CD4-positive, alpha-beta memory T cell (primary cell): Measurements from ENCODE around the gene SCAF4. TPM values are rescaled to one million over a fixed set of nuclear protein-coding genes. Genes with fewer than 3 reads are reported as not detected.

Experiments
- CTCF ChIA-PET: fragments of 350-600 bp; sonication (Branson Sonifier 250); formaldehyde crosslinking; loops from one replicate; lab custom pipeline; 2021; ENCODE audit warnings: inconsistent platforms; ENCODE audit not compliant: partially characterized antibody; lab: Charles Lee
- POLR2A ChIA-PET: fragments of 350-600 bp; sonication (Branson Sonifier 250); formaldehyde crosslinking; loops from one replicate; lab custom pipeline; 2021; ENCODE audit not compliant: partially characterized antibody; lab: Charles Lee
- DNase-seq, 5 donors: peaks; one replicate each; pipeline versions ENCODE4 v3.0.0 to v3.0.0-alpha.2; 2020 to 2022; ENCODE audit warnings: mixed read lengths in 1 of 5
- H3K27ac ChIP-seq: one replicate; pipeline ENCODE4 v1.7.0; 2013; ENCODE audit warnings: low read depth, low read length
- H3K27me3 ChIP-seq: 2 replicates; pipeline ENCODE4 v1.7.0; 2013; ENCODE audit warnings: mild to moderate bottlenecking, low read length, moderate library complexity; ENCODE audit not compliant: insufficient read depth
- H3K36me3 ChIP-seq: 2 replicates; pipeline ENCODE4 v1.7.0; 2013; ENCODE audit warnings: mild to moderate bottlenecking, low read length, moderate library complexity; ENCODE audit not compliant: insufficient read depth
- H3K4me1 ChIP-seq: 2 replicates; pipeline ENCODE4 v1.7.0; 2013; ENCODE audit warnings: mild to moderate bottlenecking, low read length, moderate library complexity; ENCODE audit not compliant: insufficient read depth
- H3K4me3 ChIP-seq, 2 donors: one replicate each; pipeline ENCODE4 v1.7.0; 2013; ENCODE audit warnings: low read length in 2 of 2, mild to moderate bottlenecking in 1 of 2
- H3K9me3 ChIP-seq, 2 donors: one replicate each; pipeline ENCODE4 v1.7.0; 2013; ENCODE audit warnings: low read length in 2 of 2, control low read depth in 1 of 2; ENCODE audit not compliant: control insufficient read depth in 1 of 2
- H3K27ac Mint-ChIP-seq, 7 donors: one replicate each; pipeline ENCODE4 v1.8.0; 2020 to 2021; ENCODE audit warnings: mixed read lengths in 7 of 7, mild to moderate bottlenecking in 6 of 7, inconsistent platforms in 3 of 7, moderate library complexity in 3 of 7
- H3K27me3 Mint-ChIP-seq, 2 donors: one replicate each; pipeline ENCODE4 v1.8.0; 2020 to 2021; ENCODE audit warnings: mixed read lengths in 2 of 2
- H3K36me3 Mint-ChIP-seq, 2 donors: one replicate each; pipeline ENCODE4 v1.8.0; 2020 to 2021; ENCODE audit warnings: mixed read lengths in 2 of 2, inconsistent platforms in 1 of 2, mild to moderate bottlenecking in 1 of 2
- H3K4me1 Mint-ChIP-seq, 4 donors: one replicate each; pipeline ENCODE4 v1.8.0; 2020 to 2021; ENCODE audit warnings: mixed read lengths in 4 of 4, mild to moderate bottlenecking in 1 of 4
- H3K4me3 Mint-ChIP-seq, 8 donors: one replicate each; pipeline ENCODE4 v1.8.0; 2020 to 2021; ENCODE audit warnings: mixed read lengths in 8 of 8, mild to moderate bottlenecking in 7 of 8, moderate library complexity in 6 of 8, inconsistent platforms in 3 of 8
- H3K9me3 Mint-ChIP-seq, 8 donors: one replicate each; pipeline ENCODE4 v1.8.0; 2020 to 2021; ENCODE audit warnings: mixed read lengths in 8 of 8, mild to moderate bottlenecking in 5 of 8, inconsistent platforms in 3 of 8, moderate library complexity in 1 of 8
- intact Hi-C: fragments of 100-400 bp; cut with micrococcal nuclease; formaldehyde crosslinking; loops from one replicate; pipeline ENCODE4 v1.15.1; 2023
- polyA plus RNA-seq, 2 donors: library from polyadenylated mRNA; unstranded; fragments of 300-500 nt; fragmentation: Illumina TruSeq; gene quantifications; one replicate each; pipeline ENCODE4 v1.2.3, GENCODE V29; 2021
- total RNA-seq, 2 experiments: library from RNA; stranded (reverse); gene quantifications; one replicate each; pipeline ENCODE4 v1.2.3, GENCODE V29; 2021

Gene SCAF4
- total and polyA plus RNA-seq, 4 experiments from 2014 or later, result 4.8 to 64.7 (median 48.9) TPM

DNA sequence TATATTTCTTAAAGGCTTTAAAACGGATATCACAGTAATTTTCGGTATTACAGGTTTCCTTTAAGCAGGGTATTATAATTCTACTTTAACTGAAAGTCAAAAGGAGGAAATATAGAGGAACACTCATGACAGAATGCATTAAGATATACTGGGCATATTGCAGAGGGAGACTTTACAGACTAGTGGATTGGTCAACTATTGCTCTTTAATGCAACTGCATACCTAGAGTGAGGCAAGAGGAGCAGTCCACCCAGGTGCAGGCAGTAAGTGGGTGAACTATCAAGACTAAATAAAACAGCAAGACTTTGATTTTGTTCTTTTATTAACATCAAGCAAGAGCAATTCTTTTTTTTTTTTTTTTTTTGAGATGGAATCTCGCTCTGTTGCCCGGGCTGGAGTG is 10.5 kb downstream of the SCAF4 start:
- H3K36me3 Mint-ChIP-seq, result peaks cover 5% of the 10 kb centered on the region in 2 donors
- H3K4me1 ChIP-seq, result peaks cover 74% of the 10 kb centered on the region
- H3K27me3 ChIP-seq, result no peaks in the 10 kb centered on the region
- H3K9me3 ChIP-seq, result no peaks in the 10 kb centered on the region
- ChIA-PET CTCF (no interaction called here), POLR2A (no interaction called here)
- H3K36me3 ChIP-seq, result no peaks in the 10 kb centered on the region
- peak overlapping the region in 4 of 8 donors; percentile 18 to 76 (median 46) for H3K4me3 Mint-ChIP-seq
- H3K9me3 Mint-ChIP-seq, result no peaks in the 10 kb centered on the region
- H3K4me3 ChIP-seq, result no peak overlapping the region
- H3K27me3 Mint-ChIP-seq, result no peaks in the 10 kb centered on the region
- H3K27ac Mint-ChIP-seq, result peak overlapping the region in 1 of 7 donors; percentile 43
- no peak for DNase-seq
- H3K27ac ChIP-seq, result no peak overlapping the region
- H3K4me1 Mint-ChIP-seq, result peaks cover 47 to 82% (median 62%) of the 10 kb centered on the region in 4 donors
- intact Hi-C loops, result no loop called here

DNA sequence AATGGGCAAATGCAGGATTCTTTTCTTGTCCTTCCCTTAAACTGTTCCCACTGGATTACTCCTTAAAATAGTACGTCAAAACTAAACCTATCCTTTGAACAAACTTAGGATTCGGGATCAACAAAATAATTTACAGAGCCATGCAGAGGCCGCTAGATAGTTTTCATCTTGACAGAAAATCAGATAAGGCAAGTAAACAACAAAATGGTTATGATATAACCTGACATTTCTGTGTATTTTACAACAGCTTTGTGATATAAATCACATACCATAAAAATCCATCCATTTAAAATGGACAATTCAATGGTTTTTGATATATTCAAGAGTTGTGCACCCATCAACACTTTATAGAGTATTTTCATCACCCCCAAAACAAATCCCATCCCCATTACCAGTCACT is 11.2 kb downstream of the SCAF4 start:
- peaks cover 53 to 88% (median 68%) of the 10 kb centered on the region in 4 donors for H3K4me1 Mint-ChIP-seq
- CTCF ChIA-PET, result no interaction called here
- Histone ChIP-seq H3K27ac (no peak overlapping the region), H3K27me3 (no peaks in the 10 kb centered on the region), H3K36me3 (no peaks in the 10 kb centered on the region), H3K4me3 (no peak overlapping the region), H3K9me3 (no peaks in the 10 kb centered on the region), H3K4me1 (peaks cover 79% of the 10 kb centered on the region)
- H3K27me3 Mint-ChIP-seq, result no peaks in the 10 kb centered on the region
- H3K36me3 Mint-ChIP-seq, result peaks cover 5% of the 10 kb centered on the region in 2 donors
- no peaks in the 10 kb centered on the region for H3K9me3 Mint-ChIP-seq
- POLR2A ChIA-PET, result no interaction called here
- intact Hi-C loops, result loop anchor here (1.0 kb wide), 1 partner anchor 12 kb away; the partner anchor contains the start of gene SCAF4
- peak overlapping the region in 2 of 7 donors; percentile 5 to 38 for H3K27ac Mint-ChIP-seq
- H3K4me3 Mint-ChIP-seq, result peak overlapping the region in 4 of 8 donors; percentile 2 to 36 (median 14)
- no peak for DNase-seq

DNA sequence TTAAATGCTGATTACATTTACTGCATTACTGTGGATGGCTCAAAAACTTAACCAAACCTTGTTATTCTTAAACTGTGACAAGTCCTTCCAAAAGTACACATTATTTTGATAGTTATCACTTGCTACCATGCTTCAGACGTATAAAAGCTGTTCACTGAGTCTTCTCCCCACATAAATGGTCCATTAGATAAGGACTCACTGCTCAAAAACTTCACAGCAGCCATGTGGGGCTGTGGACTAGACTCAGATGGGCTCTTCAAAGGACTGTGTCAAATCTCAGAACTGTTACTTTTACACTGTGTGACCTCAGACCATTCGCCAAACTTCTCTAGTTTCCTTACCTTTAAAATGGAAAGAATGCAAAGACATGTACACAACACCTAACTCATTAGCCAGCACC is 11.6 kb downstream of the SCAF4 start:
- H3K27ac ChIP-seq, result no peak overlapping the region
- peaks cover 80% of the 10 kb centered on the region for H3K4me1 ChIP-seq
- no peaks in the 10 kb centered on the region for H3K9me3 Mint-ChIP-seq
- ChIA-PET CTCF (no interaction called here), POLR2A (no interaction called here)
- no peak overlapping the region for H3K4me3 ChIP-seq
- no peak overlapping the region for H3K27ac Mint-ChIP-seq
- peaks cover 5% of the 10 kb centered on the region in 2 donors for H3K36me3 Mint-ChIP-seq
- intact Hi-C loops, result loop anchor here (1.0 kb wide), 1 partner anchor 12 kb away; the partner anchor contains the start of gene SCAF4
- no peaks in the 10 kb centered on the region for H3K27me3 ChIP-seq
- H3K36me3 ChIP-seq, result no peaks in the 10 kb centered on the region
- peaks cover 54 to 89% (median 69%) of the 10 kb centered on the region in 4 donors for H3K4me1 Mint-ChIP-seq
- H3K9me3 ChIP-seq, result no peaks in the 10 kb centered on the region
- H3K4me3 Mint-ChIP-seq, result peak overlapping the region in 1 of 8 donors; percentile 16
- H3K27me3 Mint-ChIP-seq, result no peaks in the 10 kb centered on the region
- DNase-seq, result no peak

DNA sequence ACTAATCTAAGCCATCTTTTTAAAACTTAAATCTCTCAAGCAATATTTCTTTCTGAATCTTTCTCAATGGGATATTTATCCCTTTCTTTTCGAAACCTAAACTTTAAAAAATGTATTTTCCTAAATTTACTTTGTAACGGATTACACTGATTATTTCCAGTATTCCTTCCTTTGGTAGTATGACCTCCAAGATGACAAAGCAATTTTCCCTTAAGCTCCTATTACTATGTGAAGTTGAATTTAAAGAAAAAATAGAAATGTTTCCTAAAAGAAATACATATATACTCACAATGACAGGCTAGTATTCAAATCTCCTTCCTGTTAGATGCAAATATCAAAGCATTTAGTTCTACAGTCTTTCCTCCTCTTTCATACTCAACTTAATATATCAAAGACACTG is 15.8 kb downstream of the SCAF4 start:
- no peaks in the 10 kb centered on the region for H3K36me3 ChIP-seq
- ChIA-PET CTCF (no interaction called here), POLR2A (no interaction called here)
- H3K4me1 Mint-ChIP-seq, result peaks cover 61 to 91% (median 76%) of the 10 kb centered on the region in 4 donors
- H3K9me3 Mint-ChIP-seq, result no peaks in the 10 kb centered on the region
- H3K27me3 Mint-ChIP-seq, result no peaks in the 10 kb centered on the region
- no peaks in the 10 kb centered on the region for H3K9me3 ChIP-seq
- no peak overlapping the region for H3K4me3 ChIP-seq
- intact Hi-C loops, result loop anchor here (2.0 kb wide), 1 partner anchor 15 kb away; no protein-coding TSS in a partner anchor
- H3K27ac Mint-ChIP-seq, result peak overlapping the region in 1 of 7 donors; percentile 16
- DNase-seq, result no peak
- H3K27ac ChIP-seq, result no peak overlapping the region
- H3K36me3 Mint-ChIP-seq, result peaks cover 0 to 5% of the 10 kb centered on the region in 2 donors
- H3K27me3 ChIP-seq, result no peaks in the 10 kb centered on the region
- H3K4me1 ChIP-seq, result peaks cover 77% of the 10 kb centered on the region
- peak overlapping the region in 5 of 8 donors; percentile 9 to 40 (median 25) for H3K4me3 Mint-ChIP-seq

DNA sequence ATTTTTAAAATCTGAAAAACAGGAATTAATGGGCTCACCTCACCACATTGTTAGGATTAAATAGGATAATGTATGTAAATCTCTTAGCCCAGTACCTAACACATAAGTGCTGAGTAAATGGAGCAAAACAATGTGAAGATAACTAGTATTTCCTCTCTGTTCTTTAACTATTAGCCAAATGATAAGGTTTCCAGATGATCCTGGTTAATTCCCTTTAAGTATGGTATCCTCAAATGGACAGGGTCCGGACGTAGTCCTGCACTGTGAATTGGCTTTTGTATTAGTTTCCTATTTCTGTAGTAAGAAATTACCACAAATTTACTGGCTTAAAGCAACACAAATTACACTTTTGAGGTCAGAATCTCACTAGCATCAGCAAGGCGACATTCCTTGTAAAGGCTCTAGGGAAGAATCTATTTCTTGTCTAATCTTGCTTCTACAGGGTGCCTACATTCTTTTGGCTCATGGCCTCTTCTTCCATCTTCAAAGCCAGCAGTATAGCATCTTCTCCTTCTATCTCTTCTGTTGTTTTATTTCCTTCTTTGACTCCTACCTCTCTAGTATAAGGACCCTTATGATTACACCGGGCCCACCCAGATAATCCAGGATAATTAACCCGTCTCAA is 17.1 kb downstream of the SCAF4 start:
- Histone ChIP-seq H3K27ac (no peak overlapping the region), H3K27me3 (no peaks in the 10 kb centered on the region), H3K36me3 (no peaks in the 10 kb centered on the region), H3K4me3 (no peak overlapping the region), H3K9me3 (no peaks in the 10 kb centered on the region), H3K4me1 (peaks cover 78% of the 10 kb centered on the region)
- CTCF ChIA-PET, result no interaction called here
- POLR2A ChIA-PET, result no interaction called here
- H3K4me1 Mint-ChIP-seq, result peaks cover 65 to 91% (median 75%) of the 10 kb centered on the region in 4 donors
- peak overlapping the region in 1 of 7 donors; percentile 29 for H3K27ac Mint-ChIP-seq
- intact Hi-C loops, result no loop called here
- no peaks in the 10 kb centered on the region for H3K27me3 Mint-ChIP-seq
- peaks cover 0 to 2% of the 10 kb centered on the region in 2 donors for H3K36me3 Mint-ChIP-seq
- no peak for DNase-seq
- H3K9me3 Mint-ChIP-seq, result no peaks in the 10 kb centered on the region
- peak overlapping the region in 6 of 8 donors; percentile 0 to 81 (median 30) for H3K4me3 Mint-ChIP-seq

DNA sequence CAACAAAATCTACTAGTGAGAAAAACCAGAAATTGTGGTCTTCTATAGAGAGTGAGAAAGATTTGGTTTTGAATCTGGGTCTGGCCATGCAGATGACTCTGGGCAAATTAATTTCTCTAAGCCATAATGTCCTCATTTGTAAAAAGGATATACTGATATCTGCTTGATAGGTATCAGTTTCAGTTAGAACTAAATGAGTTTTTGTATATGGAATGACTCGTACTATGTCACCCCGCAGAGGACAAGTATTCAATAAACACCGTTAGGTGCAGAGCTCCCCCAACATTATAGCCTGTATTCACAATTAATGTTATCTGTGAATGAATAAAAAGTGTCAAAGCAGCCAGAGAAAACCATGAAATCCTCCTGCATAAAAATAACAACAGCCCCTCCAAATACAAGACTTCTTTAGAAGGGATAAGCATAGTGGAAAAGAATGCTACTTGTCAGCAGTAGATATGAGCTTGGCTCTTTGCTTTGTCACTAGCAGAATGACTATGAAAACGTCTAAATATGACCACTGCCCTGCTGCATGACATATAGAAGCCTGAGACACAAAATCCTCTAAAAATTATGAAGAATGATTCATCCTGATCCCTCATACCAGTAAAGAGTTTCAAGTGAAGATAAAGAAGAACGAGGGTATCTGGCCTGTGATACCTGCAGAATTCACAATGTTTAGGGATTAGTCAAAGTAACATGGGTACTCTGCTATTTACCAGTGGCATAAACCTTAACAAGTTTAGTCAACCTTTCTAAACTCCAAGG is 17.8 kb downstream of the SCAF4 start:
- H3K4me1 ChIP-seq, result peaks cover 85% of the 10 kb centered on the region
- POLR2A ChIA-PET, result no interaction called here
- intact Hi-C loops, result no loop called here

DNA sequence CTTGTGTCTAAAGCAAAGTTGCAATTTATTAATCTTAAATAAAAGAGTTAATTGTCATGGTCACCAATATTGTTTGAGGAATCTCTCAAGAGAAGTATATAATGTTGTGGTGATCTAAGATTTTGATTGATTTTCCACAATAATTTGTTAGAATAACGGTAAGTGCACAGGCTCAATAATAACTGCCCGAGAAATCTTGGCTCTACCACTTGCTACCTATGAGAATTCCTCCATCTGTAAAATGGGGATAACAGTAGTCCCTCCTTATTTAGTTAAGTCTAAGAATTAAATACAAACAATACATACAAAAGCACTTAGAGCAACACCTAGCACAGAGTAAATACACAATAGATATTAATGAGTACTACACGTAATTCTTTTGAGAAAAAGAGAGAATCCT is 18.8 kb downstream of the SCAF4 start:
- no peak for DNase-seq
- Mint-ChIP-seq H3K9me3 (no peaks in the 10 kb centered on the region), H3K4me1 (peaks cover 70 to 89% (median 80%) of the 10 kb centered on the region in 4 donors), H3K4me3 (peak overlapping the region in 1 of 8 donors; percentile 39), H3K27me3 (no peaks in the 10 kb centered on the region), H3K27ac (no peak overlapping the region), H3K36me3 (no peaks in the 10 kb centered on the region)
- intact Hi-C loops, result no loop called here
- no peaks in the 10 kb centered on the region for H3K9me3 ChIP-seq
- no peaks in the 10 kb centered on the region for H3K27me3 ChIP-seq
- no peaks in the 10 kb centered on the region for H3K36me3 ChIP-seq
- ChIA-PET POLR2A (no interaction called here), CTCF (no interaction called here)
- H3K4me3 ChIP-seq, result no peak overlapping the region
- H3K4me1 ChIP-seq, result peaks cover 87% of the 10 kb centered on the region
- no peak overlapping the region for H3K27ac ChIP-seq

More for the DNA sequence above, 17.8 kb downstream of the SCAF4 start:
- Histone ChIP-seq H3K27me3 (no peaks in the 10 kb centered on the region), H3K9me3 (no peaks in the 10 kb centered on the region), H3K4me3 (no peak overlapping the region), H3K36me3 (no peaks in the 10 kb centered on the region), H3K27ac (no peak overlapping the region)
- no peak for DNase-seq
- H3K27ac Mint-ChIP-seq, result peak overlapping the region in 5 of 7 donors; percentile 29 to 69 (median 42)
- H3K9me3 Mint-ChIP-seq, result no peaks in the 10 kb centered on the region
- no peaks in the 10 kb centered on the region for H3K27me3 Mint-ChIP-seq
- CTCF ChIA-PET, result no interaction called here
- no peaks in the 10 kb centered on the region for H3K36me3 Mint-ChIP-seq
- H3K4me3 Mint-ChIP-seq, result peak overlapping the region in 6 of 8 donors; percentile 9 to 81 (median 30)
- peaks cover 69 to 93% (median 79%) of the 10 kb centered on the region in 4 donors for H3K4me1 Mint-ChIP-seq
